HG03460 (cell line): ENCODE results near the gene ACOT11.
"Not testable (repeated sequence)": the region's sequence is repeated elsewhere in the genome, so short reads cannot be mapped to it uniquely, and the experiment has no call there.

Source experiments
- ATAC-seq: cut with Tn5 transposase; IDR thresholded peaks from one replicate; pipeline ENCODE4 v1.9.1; 2021; ENCODE audit not compliant: unreplicated experiment

Gene ACOT11

DNA sequence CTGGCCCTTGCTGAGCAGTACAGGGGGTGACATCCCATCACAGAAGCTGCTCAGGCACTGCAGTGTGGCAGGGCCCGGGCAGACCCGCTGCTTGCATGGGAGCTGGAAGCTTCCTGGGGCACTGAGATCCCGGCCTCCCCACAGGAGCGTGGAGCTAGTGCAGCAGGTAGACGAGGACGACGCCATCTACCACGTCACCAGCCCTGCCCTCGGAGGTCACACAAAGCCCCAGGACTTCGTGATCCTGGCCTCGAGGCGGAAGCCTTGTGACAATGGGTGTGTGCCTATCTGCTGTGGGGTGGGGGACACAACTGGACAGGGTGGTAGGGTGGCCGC is 58.9 kb downstream of the ACOT11 start:
- ATAC-seq: no peak

DNA sequence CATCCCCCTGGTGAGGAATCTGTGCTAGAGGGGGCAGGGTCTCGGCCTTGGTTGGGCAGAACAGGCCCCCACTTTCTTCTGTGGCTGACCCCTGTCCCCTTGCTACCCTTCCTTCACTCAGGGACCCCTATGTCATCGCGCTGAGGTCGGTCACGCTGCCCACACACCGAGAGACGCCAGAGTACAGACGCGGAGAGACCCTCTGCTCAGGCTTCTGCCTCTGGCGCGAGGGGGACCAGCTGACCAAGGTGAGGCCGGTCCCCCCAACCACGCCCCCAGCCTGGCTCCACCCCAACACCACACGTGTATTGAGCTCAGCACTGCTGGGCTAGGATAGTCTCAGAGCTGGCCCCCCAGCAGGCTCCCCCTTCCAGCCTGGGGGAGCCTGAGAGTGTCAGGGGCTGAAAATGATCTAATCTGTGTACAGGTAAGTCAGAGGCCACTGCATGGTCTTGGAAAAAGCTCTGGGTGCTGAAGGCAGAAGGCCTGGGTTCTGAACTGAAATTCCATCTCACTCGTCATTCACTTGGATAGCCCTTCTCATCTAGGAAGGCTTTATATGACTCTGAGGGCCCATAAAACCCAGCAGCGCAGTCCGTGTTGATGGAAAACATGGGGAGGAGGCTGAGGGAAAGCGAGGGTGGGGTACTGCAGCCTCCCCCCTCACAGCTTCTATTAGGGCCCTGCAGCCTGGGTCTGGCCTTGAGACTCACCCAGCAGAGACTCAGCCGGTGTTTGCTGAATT is 60.0 kb downstream of the ACOT11 start:
- ATAC-seq: no peak

DNA sequence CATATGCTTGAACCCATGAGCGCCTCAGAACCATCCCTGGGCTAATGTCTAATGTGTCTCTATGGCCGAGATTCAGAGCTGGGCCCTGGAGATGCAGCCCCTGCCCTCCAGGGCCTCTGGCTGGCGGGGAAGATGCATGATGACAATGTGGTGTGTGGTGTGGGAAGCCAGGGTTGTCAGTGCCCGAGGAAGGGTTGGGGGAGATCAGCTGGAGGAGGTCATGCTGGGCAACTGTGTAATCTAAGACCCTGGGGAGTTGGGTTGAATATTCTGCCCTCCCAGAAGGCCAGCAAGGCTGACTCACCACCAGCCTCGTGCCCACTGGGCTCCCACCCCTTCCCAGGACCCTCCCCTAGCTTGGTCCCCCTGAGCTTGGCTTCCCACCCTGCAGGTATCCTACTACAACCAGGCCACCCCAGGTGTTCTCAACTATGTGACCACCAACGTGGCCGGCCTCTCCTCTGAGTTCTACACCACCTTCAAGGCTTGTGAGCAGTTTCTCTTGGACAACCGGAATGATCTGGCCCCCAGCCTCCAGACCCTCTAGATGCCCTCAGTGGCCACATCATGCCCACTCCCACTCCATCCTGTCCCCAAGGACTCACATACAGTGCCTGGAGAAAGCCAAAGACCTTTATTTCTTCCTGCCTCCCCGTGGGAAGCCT is 60.7 kb downstream of the ACOT11 start:
- ATAC-seq: no peak

DNA sequence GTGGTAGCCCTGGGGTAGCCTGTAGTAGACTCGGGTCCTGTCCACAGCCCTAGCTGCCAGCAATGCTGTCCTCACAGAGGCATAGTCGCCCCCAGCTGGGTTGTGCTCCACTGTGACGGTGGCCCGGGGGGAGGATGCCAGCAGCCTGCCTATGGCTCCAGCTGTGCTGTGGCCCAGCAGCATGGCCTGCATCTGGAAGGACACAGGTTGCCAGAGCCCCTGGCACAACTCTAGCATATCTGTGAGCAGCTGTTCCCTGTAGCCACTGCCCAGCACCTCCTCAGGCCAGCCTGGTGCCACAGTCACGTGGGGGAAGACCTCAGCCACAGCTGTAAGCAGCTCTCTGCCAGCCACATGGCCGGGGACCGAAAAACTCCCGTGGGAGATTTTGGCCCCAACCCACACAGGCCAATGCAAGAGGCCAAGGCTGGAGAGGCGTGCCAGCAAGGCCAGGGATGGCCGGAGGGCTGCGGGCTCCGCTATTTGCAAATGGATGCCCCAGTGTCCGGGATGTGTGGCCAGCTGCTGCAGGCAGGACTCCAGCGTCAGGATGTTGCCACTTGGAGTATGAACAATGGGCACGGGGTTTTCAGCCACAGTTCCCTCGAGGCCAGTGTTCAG is 61.4 kb downstream of the ACOT11 start:
- no peak for ATAC-seq

DNA sequence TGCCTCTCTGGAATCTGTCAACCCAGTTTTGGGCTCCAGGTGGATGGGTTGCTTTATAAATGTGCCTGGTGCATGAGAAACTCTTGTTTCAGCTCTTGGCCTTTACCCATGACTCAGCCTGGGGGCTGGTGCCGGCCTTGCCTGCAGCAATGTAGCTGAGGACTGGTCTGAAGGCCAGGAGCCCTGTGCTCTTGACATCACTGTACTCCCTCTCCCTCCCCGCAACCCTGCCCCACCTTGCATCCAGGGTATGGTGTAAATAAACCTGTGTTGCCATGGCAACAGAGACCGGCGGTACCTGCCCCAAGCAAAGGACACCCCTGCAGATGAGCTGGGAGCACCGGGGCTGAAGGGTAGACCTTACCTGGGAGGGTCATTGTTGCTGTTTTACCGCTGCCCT is 62.0 kb downstream of the ACOT11 start:
- no peak for ATAC-seq

DNA sequence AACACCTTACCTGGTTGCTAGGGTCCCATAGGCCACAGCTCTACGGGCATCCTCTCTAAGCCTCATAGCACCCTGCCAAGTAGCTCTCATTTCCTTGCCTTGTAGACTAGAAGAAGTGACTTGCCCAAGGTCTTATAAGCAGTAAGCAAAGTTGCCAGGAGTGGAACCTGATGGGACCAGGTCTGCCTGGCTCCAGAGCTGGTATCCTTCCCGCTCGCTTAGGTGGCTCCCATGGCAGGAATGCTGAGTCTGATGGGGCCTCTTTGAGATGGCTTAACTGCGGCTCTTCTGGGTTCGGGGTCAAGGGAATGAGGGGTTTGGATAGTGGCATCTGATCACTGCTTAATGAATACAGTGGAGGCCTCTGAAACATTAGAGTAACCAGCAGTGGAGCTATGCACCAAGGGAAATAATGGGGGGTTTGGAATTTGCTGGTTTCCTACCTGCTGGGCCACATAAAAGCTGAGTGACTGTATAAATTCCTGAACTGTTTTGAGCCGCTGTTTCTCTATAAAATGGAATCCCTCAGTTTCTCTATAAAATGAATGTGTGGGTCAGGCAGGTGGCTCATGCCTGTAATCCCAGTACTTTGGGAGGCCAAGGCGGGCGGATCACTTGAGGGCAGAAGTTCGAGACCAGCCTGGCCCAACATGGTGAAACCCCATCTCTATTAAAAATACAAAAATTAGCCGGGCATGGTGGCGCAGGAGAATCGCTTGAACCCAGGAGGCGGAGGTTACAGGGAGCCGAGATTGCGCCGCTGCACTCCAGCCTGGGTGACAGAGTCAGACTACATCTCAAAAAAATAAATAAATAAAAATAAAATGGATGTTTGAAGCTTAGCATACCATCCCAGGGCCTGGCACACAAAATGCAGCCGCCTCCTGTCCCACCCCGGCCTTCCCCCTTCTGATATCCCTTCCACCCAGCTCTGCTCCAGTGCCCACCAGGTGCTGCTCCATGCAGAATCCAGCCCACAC is 62.9 kb downstream of the ACOT11 start:
- ATAC-seq: no peak

DNA sequence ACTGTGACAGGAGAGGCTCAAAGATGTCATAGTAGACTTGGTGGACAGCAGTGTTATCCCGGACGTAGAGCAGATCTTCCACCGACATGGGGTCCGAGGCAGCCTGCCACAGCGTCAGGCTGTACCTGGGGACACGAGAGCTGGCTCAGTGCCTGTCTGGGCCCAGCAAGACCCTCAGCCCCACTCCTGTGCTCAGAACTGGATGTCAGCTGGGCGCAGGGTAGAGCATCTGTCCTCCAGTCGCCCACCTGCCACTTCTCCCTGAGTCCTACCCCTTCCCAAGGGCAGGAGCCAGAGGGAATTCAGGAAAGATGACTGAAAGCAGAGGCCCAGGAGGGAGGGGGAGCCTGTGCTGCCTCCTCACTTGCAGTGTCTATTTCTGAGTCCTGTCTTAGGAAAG is 63.6 kb downstream of the ACOT11 start:
- no peak for ATAC-seq

DNA sequence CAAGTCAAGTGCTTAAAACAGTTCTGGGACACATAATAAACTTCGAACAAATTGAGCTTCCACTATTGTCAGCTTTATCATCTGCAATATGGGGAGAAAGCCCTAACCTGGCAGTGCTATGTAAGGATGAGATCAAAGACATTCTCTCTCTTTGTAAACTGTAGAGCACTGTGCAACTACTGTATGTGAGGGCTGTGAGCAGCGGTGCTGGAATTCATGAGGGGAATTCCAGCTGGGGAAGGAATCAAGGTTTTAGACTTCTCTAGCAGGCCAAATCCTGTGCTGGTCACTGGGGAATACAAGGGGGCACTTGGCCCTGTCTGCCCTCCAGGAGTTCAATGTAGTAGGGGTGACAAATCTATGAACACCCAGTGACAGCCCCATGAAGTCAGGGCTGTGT is 66.0 kb downstream of the ACOT11 start:
- ATAC-seq: no peak

DNA sequence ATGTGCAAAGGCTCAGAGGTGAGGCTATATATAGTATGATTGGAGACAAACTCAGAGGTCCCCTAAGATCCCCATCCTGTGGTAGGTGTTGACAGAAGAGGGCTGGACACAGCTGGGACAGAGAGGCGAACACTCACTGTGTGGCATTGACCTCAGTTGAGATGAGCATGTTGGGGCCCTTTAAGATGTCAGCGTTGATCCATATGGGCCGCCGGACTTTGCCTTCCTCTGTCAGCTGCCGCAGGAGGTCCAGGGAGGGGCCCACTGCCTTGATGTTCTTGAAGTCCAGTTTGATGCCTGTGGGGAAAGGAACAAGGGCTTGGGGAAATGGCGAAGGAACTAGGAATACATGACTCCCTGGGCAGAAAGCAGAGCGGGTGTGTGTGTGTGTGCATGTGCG is 66.5 kb downstream of the ACOT11 start:
- no peak for ATAC-seq

DNA sequence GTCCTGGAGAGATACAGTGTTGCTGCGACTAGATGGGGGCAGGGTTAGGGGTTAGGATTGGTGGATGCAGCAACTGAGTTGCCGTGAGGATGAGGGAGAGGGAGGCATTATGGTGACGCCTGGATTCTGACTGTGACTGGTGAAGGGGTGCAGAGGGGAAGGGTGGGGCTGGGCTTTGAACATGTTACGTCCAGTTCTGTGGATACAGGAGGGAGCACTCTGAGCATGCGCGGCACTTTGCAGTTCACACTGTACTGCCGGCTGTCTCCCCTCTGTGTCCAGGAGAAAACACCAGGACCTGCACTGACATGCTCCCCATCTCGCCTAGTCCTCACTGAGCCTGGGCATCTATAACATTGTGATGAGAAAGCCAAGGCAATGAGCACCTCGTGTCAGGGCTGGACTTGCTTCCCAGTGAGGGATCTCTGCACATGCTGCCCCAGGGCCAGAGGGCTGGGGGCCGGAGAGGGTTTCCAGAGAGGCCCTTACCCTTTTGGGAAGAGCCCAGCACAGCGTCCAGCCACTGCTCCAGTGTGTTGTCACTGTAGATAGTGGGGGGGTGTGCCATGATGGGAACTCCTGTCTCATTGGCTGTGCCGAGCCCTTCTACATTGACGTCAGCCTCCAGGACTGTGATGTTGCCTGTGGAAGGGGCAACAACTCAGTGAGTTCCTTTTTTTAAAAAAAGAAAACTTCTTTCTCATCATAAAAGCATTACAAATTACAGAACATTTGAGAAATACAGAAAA is 67.7 kb downstream of the ACOT11 start:
- no peak for ATAC-seq

DNA sequence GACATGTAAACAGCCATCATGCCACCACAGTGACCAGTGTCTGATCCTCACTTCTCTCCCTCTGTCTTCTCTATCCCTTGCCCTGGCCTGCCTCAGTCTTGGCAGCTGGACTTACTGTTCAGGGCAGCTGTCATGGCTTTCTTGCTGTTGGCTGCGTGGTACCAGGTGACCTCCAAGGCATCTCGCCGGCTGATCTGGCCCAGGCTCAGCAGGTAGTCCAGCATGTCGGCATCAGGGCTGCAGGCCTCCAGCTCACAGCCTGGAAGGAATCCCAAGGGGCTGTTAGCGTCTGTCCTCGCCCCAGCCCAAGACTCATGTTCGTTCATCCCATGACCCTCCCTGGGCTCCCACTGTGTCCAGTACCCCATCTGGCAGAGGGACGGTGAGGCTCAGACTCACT is 71.7 kb downstream of the ACOT11 start:
- no peak for ATAC-seq

DNA sequence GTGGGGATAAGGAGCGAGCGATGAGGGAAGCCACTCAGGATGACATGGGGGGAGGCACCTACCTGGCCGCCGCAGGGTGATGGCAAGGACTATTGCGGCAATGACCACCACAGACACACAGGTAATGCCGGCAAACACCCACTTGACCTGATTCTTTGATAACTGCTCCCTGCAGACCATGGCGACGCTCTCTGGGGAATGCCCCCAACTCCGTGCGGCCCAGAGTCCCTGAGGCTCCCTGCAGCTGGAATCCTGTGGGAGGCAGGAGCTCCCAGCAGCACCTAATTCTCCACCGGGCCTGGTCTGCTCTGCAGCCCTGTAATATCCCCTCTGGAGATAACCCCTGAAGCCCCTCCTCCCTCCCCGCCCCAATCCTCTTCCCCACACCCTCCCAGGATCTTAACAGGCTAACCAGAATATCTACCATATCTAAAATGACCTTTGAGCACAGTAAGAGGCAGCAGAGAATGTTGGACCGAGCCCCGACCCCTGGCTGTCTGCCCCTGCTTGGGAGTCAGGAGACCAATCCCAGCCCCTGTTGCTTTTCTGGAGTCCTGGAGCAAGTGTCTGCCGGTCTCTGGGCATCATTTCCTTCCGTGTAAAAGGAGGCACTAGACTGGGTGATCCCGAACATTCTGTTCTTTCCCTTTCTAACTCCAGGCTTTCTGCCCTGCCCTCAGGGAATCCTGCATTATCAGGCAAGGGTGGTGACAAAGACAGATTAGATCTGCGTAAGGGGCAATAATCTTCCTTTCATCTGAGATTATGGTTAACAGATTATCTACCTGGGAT is 75.4 kb downstream of the ACOT11 start, which contains the start of gene FAM151A:
TSS of gene FAM151A (minus strand) at position 310 of the 792 bp plus-strand sequence. CDS start at position 180, 130 bp downstream.
- no peak for ATAC-seq

DNA sequence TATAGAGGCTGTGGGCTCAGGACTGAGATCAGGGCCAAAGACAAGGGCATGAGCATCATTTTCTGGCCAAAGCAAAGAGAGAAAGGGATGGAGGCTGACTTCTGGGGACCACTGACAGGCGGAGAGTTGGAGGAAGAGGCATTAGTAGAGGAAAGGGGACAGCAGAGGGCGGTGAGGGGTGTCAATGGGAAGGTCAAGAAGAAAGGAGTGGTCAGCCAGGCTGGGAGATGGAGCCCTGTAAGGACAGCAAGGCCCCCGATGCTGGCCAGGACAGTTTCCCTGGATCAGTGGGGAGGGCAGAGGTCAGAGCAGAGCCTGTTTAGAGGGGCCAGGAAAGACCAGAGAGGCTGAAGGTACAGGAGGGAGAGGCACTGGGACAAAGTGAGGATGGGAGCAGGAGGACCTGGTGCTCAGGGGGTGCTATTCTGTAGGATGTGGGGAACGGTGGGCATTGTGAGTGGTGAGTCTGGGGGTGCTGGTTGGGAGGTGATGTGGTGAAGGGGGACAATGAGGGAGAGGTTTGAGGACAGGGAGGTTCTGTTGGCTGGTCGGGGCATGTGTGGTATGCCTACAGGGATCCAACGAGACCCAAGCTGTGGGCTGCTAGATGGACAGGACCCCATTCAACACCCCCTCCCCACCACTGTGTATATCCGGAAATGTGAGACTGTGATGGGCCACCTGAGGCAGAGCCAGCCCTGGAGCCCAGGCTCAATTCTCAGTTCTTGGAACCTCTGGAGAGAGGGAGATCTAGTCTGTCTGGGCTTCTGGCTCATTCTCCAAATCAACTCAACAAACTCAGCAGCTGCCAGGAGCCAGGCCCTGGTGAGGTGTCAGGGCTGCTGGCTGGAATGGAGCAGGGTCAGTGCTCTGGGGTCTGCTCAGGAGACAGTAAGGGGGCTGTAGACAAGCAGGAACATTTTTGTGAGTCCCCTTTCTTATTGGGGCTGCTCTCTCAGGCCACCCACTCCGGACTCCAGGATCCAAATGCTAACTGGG is 76.7 kb downstream of the ACOT11 start:
- no peak for ATAC-seq

DNA sequence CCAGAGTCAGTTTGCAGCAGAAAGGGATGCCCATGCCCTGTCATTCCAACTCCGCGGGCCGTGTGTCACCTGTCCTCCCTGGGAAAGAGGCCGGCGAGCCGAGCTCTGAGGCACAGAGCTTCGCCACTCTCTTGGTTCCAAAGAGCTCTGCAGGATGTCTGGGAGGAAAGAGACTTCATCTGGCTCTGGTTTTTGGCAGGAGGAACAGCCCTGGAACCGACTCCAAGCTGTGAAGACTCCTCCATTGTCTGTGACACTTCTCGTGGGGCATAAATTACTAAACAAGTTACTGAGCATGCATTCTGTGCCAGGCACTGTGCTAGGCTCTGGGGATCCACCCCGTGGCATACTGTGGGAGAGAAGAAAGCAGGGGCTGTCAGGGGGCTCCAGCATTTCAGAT is 79.2 kb downstream of the ACOT11 start:
- no peak for ATAC-seq

DNA sequence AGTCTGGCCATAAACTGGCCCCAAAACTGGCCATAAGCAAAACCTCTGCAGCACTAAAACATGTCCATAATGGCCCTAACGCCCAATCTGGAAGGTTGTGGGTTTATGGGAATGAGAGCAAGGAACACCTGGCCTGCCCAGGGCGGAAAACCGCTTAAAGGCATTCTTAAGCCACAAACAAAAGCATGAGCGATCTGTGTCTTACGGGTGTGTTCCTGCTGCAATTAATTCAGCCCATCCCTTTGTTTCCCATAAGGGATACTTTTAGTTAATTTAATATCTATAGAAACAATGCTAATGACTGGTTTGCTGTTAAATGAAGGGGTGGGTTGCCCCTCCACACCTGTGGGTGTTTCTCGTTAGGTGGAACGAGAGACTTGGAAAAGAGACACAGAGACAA is 87.8 kb downstream of the ACOT11 start:
- not testable (repeated sequence) for ATAC-seq

DNA sequence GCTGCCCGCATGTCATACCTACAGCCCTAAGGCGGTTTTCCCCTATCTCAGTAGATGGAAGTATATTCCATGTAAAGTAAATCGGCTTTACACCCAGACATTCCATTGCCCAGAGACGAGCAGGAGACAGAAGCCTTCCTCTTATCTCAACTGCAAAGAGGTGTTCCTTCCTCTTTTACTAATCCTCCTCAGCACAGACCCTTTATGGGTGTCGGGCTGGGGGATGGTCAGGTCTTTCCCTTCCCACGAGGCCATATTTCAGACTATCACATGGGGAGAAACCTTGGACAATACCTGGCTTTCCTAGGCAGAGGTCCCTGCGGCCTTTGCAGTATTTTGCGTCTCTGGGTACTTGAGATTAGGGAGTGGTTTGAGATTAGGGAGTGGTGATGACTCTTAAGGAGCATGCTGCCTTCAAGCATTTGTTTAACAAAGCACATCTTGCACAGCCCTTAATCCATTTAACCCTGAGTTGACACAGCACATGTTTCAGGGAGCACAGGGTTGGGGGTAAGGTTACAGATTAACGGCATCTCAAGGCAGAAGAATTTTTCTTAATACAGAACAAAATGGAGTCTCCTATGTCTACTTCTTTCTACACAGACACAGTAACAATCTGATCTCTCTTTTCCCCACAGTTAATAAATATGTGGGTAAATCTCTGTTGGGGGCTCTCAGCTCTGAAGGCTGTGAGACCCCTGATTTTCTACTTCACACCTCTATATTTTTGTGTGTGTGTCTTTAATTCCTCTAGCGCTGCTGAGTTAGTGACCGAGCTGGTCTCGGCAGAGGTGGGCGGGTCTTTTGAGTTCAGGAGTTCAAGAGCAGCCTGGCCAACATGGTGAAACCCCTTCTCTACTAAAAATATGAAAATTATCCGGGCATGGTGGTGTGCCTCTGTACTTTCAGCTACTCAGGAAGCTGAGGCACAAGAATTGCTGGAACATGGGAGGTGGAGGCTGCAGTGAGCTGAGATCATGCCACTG is 88.7 kb downstream of the ACOT11 start:
- not testable (repeated sequence) for ATAC-seq

DNA sequence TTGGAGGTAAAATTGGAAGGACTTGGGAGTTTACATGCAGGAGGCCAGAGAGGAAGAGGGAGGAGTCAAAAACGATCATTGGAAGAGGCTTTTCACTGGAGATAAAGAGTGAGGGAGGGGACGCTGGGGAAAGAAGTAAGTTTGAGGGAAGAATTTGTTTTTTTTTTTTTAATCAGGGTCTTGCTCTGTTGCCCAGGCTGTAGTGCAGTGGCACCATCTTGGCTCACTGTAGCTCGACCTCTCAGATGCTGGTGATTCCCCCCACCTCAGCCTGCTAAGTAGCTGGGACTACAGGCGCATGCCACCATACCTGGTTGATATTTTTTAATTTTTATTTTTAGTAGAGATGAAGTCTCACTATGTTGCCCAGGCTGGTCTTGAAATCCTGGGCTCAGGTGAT is 92.3 kb downstream of the ACOT11 start:
- ATAC-seq: no peak
